H4 (cell line): ENCODE data around the gene TMEM150B. TPM values are rescaled to one million over a fixed set of nuclear protein-coding genes. Genes with fewer than 3 reads are reported as not detected.

ENCODE experiments used
- DNase-seq: peaks from one replicate; pipeline ENCODE4 v3.0.0-alpha.2; 2015; ENCODE audit warnings: low spot score
- total RNA-seq: library from RNA; depleted of rRNA; stranded (reverse); fragments of >200 nt; shearing (Covaris generic); gene quantifications from 2 replicates; pipeline ENCODE4 v1.2.3, GENCODE V29; 2014; rRNA removed

Gene TMEM150B
- total RNA-seq, 1 experiment from 2014 or later = not detected

- DNase-seq = no peak
Observed at GRCh38 chr19:55279340-55279739, 45.8 kb downstream of the TMEM150B start.

- DNase-seq = no peak
Observed at GRCh38 chr19:55278391-55279135, 46.6 kb downstream of the TMEM150B start.

GRCh38 chr19:55277494-55277893 lies 47.6 kb downstream of the TMEM150B start:
- DNase-seq = no peak

GRCh38 chr19:55276720-55277430 lies 48.3 kb downstream of the TMEM150B start:
- no peak for DNase-seq

GRCh38 chr19:55275851-55276719 lies 49.1 kb downstream of the TMEM150B start:
- no peak for DNase-seq

- DNase-seq = no peak
Observed at GRCh38 chr19:55273978-55274707, 51.0 kb downstream of the TMEM150B start.

GRCh38 chr19:55272142-55272541 lies 53.0 kb downstream of the TMEM150B start:
- DNase-seq = no peak

GRCh38 chr19:55270172-55270942 lies 54.8 kb downstream of the TMEM150B start:
- DNase-seq = no peak

GRCh38 chr19:55269299-55269698 lies 55.8 kb downstream of the TMEM150B start:
- DNase-seq = no peak

GRCh38 chr19:55266840-55267239 lies 58.3 kb downstream of the TMEM150B start:
- DNase-seq = no peak

- DNase-seq = no peak
Observed at GRCh38 chr19:55266404-55266803, 58.7 kb downstream of the TMEM150B start.

- DNase-seq = no peak
Observed at GRCh38 chr19:55265723-55266386, 59.3 kb downstream of the TMEM150B start.

- DNase-seq = no peak
Observed at GRCh38 chr19:55265173-55265572, 60.0 kb downstream of the TMEM150B start.

GRCh38 chr19:55264531-55264930 lies 60.6 kb downstream of the TMEM150B start:
- DNase-seq = no peak

Other genes with a start within 250 kb of the TMEM150B start
- 2.2 and 4.3 TPM in 2 replicates for gene EPS8L1, start 249.5 kb downstream of the TMEM150B start, total RNA-seq
- 18.0 and 26.4 TPM in 2 replicates for gene PPP1R12C, start 207.7 kb downstream of the TMEM150B start, total RNA-seq
- 300 and 334 TPM in 2 replicates for gene TNNT1, start 176.1 kb downstream of the TMEM150B start, total RNA-seq
- gene TNNI3, start 167.6 kb downstream of the TMEM150B start, total RNA-seq = not detected in 2 replicates
- 7.0 and 10.1 TPM in 2 replicates for gene DNAAF3, start 158.7 kb downstream of the TMEM150B start, total RNA-seq
- gene SYT5, start 145.1 kb downstream of the TMEM150B start, total RNA-seq = 0.62 TPM in 1 of 2 replicates, not detected in the other
- gene PTPRH, start 115.8 kb downstream of the TMEM150B start, total RNA-seq = 3.8 and 5.5 TPM in 2 replicates
- gene TMEM86B, start 96.6 kb downstream of the TMEM150B start, total RNA-seq = 0.81 TPM in 1 of 2 replicates, not detected in the other
- 29.7 and 31.8 TPM in 2 replicates for gene PPP6R1, start 66.3 kb downstream of the TMEM150B start, total RNA-seq
- 57.7 and 65.2 TPM in 2 replicates for gene HSPBP1, start 45.2 kb downstream of the TMEM150B start, total RNA-seq
- gene BRSK1, start 41.3 kb downstream of the TMEM150B start, total RNA-seq = 4.6 and 13.1 TPM in 2 replicates
- gene KMT5C, start 14.5 kb upstream of the TMEM150B start, total RNA-seq = 5.4 and 7.9 TPM in 2 replicates
- gene COX6B2, start 29.4 kb upstream of the TMEM150B start, total RNA-seq = 0.95 TPM in 1 of 2 replicates, not detected in the other
- gene GARIN5B, start 37.9 kb upstream of the TMEM150B start, total RNA-seq = not detected in 2 replicates
- gene IL11, start 45.1 kb upstream of the TMEM150B start, total RNA-seq = 1.4 and 1.8 TPM in 2 replicates
- not detected in 2 replicates for gene TMEM190, start 51.5 kb upstream of the TMEM150B start, total RNA-seq
- not detected in 2 replicates for gene TMEM238, start 59.0 kb upstream of the TMEM150B start, total RNA-seq
- 1,100 and 1,282 TPM in 2 replicates for gene RPL28, start 60.6 kb upstream of the TMEM150B start, total RNA-seq
- 284 and 324 TPM in 2 replicates for gene UBE2S, start 82.4 kb upstream of the TMEM150B start, total RNA-seq
- not detected in 2 replicates for gene SHISA7, start 118.0 kb upstream of the TMEM150B start, total RNA-seq
- 187 and 279 TPM in 2 replicates for gene ISOC2, start 136.3 kb upstream of the TMEM150B start, total RNA-seq
- gene C19orf85, start 139.4 kb upstream of the TMEM150B start, total RNA-seq = not detected in 2 replicates
- 1.4 and 3.9 TPM in 2 replicates for gene ZNF628, start 151.3 kb upstream of the TMEM150B start, total RNA-seq
- gene NAT14, start 159.8 kb upstream of the TMEM150B start, total RNA-seq = 28.0 and 28.9 TPM in 2 replicates
- 0.23 and 0.29 TPM in 2 replicates for gene SSC5D, start 163.1 kb upstream of the TMEM150B start, total RNA-seq
- gene SBK2, start 211.8 kb upstream of the TMEM150B start, total RNA-seq = not detected in 2 replicates
- not detected in 2 replicates for gene SBK3, start 220.2 kb upstream of the TMEM150B start, total RNA-seq